Muscle layer of duodenum (tissue), 2 donors: ENCODE data around the gene IP6K1.

Experiments used
- H3K27ac ChIP-seq: one replicate; pipeline ENCODE4 v1.7.0; 2013; ENCODE audit warnings: mild to moderate bottlenecking, low read length
- H3K27me3 ChIP-seq: one replicate; pipeline ENCODE4 v1.7.0; 2013; ENCODE audit warnings: low read depth, mild to moderate bottlenecking, control low read depth, low read length
- H3K36me3 ChIP-seq, 2 donors: one replicate each; pipeline ENCODE4 v1.7.0; 2013; ENCODE audit warnings: low read length in 2 of 2, control low read depth in 1 of 2, mild to moderate bottlenecking in 1 of 2; ENCODE audit not compliant: insufficient read depth in 2 of 2, control insufficient read depth in 1 of 2
- H3K4me1 ChIP-seq, 2 donors: one replicate each; pipeline ENCODE4 v1.7.0; 2013; ENCODE audit warnings: low read length in 2 of 2, mild to moderate bottlenecking in 2 of 2, control low read depth in 1 of 2, moderate library complexity in 1 of 2; ENCODE audit not compliant: insufficient read depth in 2 of 2, control insufficient read depth in 1 of 2
- H3K4me3 ChIP-seq, 2 donors: one replicate each; pipeline ENCODE4 v1.7.0; 2013; ENCODE audit warnings: low read length in 2 of 2, low read depth in 1 of 2, mild to moderate bottlenecking in 1 of 2
- H3K9me3 ChIP-seq, 2 donors: one replicate each; pipeline ENCODE4 v1.7.0; 2013; ENCODE audit warnings: low read length in 2 of 2, control low read depth in 1 of 2, mild to moderate bottlenecking in 1 of 2; ENCODE audit not compliant: control insufficient read depth in 1 of 2
- donor health status: healthy.

The IP6K1 gene

GRCh38 chr3:49714728-49715550 lies 71.4 kb downstream of the IP6K1 start:
- H3K27ac ChIP-seq = no peak overlapping the region
- H3K27me3 ChIP-seq = no peaks in the 10 kb centered on the region
- H3K36me3 ChIP-seq = peaks cover 0 to 45% of the 10 kb centered on the region in 2 donors
- no peak overlapping the region for H3K4me3 ChIP-seq
- H3K9me3 ChIP-seq = no peaks in the 10 kb centered on the region
- H3K4me1 ChIP-seq = peaks cover 0 to 8% of the 10 kb centered on the region in 2 donors

GRCh38 chr3:49713336-49714105 lies 72.8 kb downstream of the IP6K1 start:
- Histone ChIP-seq H3K27ac (no peak overlapping the region), H3K9me3 (no peaks in the 10 kb centered on the region), H3K4me1 (peaks cover 0 to 2% of the 10 kb centered on the region in 2 donors), H3K36me3 (peaks cover 0 to 45% of the 10 kb centered on the region in 2 donors), H3K4me3 (no peak overlapping the region), H3K27me3 (no peaks in the 10 kb centered on the region)

GRCh38 chr3:49712631-49713317 lies 73.6 kb downstream of the IP6K1 start:
- no peak overlapping the region for H3K4me3 ChIP-seq
- no peaks in the 10 kb centered on the region for H3K27me3 ChIP-seq
- no peak overlapping the region for H3K27ac ChIP-seq
- H3K9me3 ChIP-seq = no peaks in the 10 kb centered on the region
- peaks cover 0 to 45% of the 10 kb centered on the region in 2 donors for H3K36me3 ChIP-seq
- no peaks in the 10 kb centered on the region for H3K4me1 ChIP-seq

GRCh38 chr3:49712166-49712565 lies 74.2 kb downstream of the IP6K1 start:
- Histone ChIP-seq H3K36me3 (peaks cover 0 to 46% of the 10 kb centered on the region in 2 donors), H3K4me3 (no peak overlapping the region), H3K27ac (no peak overlapping the region), H3K27me3 (no peaks in the 10 kb centered on the region), H3K9me3 (no peaks in the 10 kb centered on the region), H3K4me1 (no peaks in the 10 kb centered on the region)

GRCh38 chr3:49711489-49711888 lies 74.9 kb downstream of the IP6K1 start:
- Histone ChIP-seq H3K4me1 (no peaks in the 10 kb centered on the region), H3K9me3 (no peaks in the 10 kb centered on the region), H3K27ac (no peak overlapping the region), H3K4me3 (no peak overlapping the region), H3K27me3 (no peaks in the 10 kb centered on the region), H3K36me3 (peaks cover 0 to 49% of the 10 kb centered on the region in 2 donors)

- H3K27ac ChIP-seq = no peak overlapping the region
- no peaks in the 10 kb centered on the region for H3K27me3 ChIP-seq
- no peak overlapping the region for H3K4me3 ChIP-seq
- H3K9me3 ChIP-seq = no peaks in the 10 kb centered on the region
- H3K4me1 ChIP-seq = no peaks in the 10 kb centered on the region
- H3K36me3 ChIP-seq = peaks cover 5 to 50% of the 10 kb centered on the region in 2 donors
These were observed 76.5 kb downstream of the IP6K1 start for GRCh38 chr3:49709852-49710251.

GRCh38 chr3:49707113-49707480 lies 79.2 kb downstream of the IP6K1 start:
- Histone ChIP-seq H3K36me3 (peaks cover 12 to 53% of the 10 kb centered on the region in 2 donors), H3K9me3 (no peaks in the 10 kb centered on the region), H3K27me3 (no peaks in the 10 kb centered on the region), H3K27ac (no peak overlapping the region), H3K4me1 (no peaks in the 10 kb centered on the region), H3K4me3 (no peak overlapping the region)

- Histone ChIP-seq H3K4me3 (no peak overlapping the region), H3K27ac (no peak overlapping the region), H3K36me3 (peaks cover 13 to 56% of the 10 kb centered on the region in 2 donors), H3K9me3 (no peaks in the 10 kb centered on the region), H3K4me1 (no peaks in the 10 kb centered on the region), H3K27me3 (no peaks in the 10 kb centered on the region)
These were observed 79.8 kb downstream of the IP6K1 start for GRCh38 chr3:49706456-49707112.

- Histone ChIP-seq H3K27ac (no peak overlapping the region), H3K9me3 (no peaks in the 10 kb centered on the region), H3K4me1 (no peaks in the 10 kb centered on the region), H3K4me3 (no peak overlapping the region), H3K27me3 (no peaks in the 10 kb centered on the region), H3K36me3 (peaks cover 22 to 52% of the 10 kb centered on the region in 2 donors)
These were observed 80.9 kb downstream of the IP6K1 start for GRCh38 chr3:49705390-49705960.

GRCh38 chr3:49704629-49705028 lies 81.7 kb downstream of the IP6K1 start:
- no peak overlapping the region for H3K27ac ChIP-seq
- H3K36me3 ChIP-seq = peaks cover 29 to 59% of the 10 kb centered on the region in 2 donors

More at GRCh38 chr3:49704629-49705028, 81.7 kb downstream of the IP6K1 start:
- Histone ChIP-seq H3K9me3 (no peaks in the 10 kb centered on the region), H3K4me1 (no peaks in the 10 kb centered on the region), H3K27me3 (no peaks in the 10 kb centered on the region), H3K4me3 (no peak overlapping the region)
